ENCODE results near the gene MET.

DNA sequence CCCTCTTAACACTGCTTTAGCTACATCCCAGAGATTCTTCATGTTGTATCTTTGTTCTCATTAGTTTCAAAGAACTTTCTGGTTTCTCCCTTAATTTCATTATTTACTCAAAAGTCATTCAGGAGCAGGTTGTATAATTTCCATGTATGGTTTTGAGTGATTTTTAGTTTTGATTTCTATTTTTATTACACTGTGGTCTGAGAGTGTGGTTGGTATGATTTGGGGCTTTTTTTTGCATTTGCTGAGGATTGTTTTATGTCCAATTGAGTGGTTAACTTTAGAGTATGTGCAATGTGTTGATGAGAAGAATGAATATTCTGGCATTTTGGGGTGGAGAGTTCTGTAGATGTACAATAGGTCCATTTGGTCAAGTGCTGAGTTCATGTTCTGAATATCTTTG lies 152.5 kb downstream of the MET start:
- no peak for TF ChIP-seq HOXA7 (CRISPR knock-in tag; IDR thresholded peaks at IDR 0.05)
- TF ChIP-seq, protein P1, sequence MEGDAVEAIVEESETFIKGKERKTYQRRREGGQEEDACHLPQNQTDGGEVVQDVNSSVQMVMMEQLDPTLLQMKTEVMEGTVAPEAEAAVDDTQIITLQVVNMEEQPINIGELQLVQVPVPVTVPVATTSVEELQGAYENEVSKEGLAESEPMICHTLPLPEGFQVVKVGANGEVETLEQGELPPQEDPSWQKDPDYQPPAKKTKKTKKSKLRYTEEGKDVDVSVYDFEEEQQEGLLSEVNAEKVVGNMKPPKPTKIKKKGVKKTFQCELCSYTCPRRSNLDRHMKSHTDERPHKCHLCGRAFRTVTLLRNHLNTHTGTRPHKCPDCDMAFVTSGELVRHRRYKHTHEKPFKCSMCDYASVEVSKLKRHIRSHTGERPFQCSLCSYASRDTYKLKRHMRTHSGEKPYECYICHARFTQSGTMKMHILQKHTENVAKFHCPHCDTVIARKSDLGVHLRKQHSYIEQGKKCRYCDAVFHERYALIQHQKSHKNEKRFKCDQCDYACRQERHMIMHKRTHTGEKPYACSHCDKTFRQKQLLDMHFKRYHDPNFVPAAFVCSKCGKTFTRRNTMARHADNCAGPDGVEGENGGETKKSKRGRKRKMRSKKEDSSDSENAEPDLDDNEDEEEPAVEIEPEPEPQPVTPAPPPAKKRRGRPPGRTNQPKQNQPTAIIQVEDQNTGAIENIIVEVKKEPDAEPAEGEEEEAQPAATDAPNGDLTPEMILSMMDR (CRISPR knock-in tag; IDR thresholded peaks at IDR 0.05), result no peak
- TF ChIP-seq, protein P2, sequence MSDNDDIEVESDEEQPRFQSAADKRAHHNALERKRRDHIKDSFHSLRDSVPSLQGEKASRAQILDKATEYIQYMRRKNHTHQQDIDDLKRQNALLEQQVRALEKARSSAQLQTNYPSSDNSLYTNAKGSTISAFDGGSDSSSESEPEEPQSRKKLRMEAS (IDR thresholded peaks at IDR 0.05), result no peak
- no peak for TF ChIP-seq GABPA (IDR thresholded peaks at IDR 0.05; ENCODE audit: low read depth, low read length)
- no peak for TF ChIP-seq GABPA (CRISPR knock-in tag; IDR thresholded peaks at IDR 0.05; ENCODE audit: low read depth)
- TF ChIP-seq CHD4 (IDR thresholded peaks at IDR 0.05; ENCODE audit: borderline replicate concordance, low read length), result no peak
- TF ChIP-seq, protein P3, sequence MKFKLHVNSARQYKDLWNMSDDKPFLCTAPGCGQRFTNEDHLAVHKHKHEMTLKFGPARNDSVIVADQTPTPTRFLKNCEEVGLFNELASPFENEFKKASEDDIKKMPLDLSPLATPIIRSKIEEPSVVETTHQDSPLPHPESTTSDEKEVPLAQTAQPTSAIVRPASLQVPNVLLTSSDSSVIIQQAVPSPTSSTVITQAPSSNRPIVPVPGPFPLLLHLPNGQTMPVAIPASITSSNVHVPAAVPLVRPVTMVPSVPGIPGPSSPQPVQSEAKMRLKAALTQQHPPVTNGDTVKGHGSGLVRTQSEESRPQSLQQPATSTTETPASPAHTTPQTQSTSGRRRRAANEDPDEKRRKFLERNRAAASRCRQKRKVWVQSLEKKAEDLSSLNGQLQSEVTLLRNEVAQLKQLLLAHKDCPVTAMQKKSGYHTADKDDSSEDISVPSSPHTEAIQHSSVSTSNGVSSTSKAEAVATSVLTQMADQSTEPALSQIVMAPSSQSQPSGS (CRISPR knock-in tag; IDR thresholded peaks at IDR 0.05), result no peak
- no peak for TF ChIP-seq TCF7L2 (IDR thresholded peaks at IDR 0.05; ENCODE audit: low read depth, low read length)
- no peak for TF ChIP-seq EZH2 (conservative IDR thresholded peaks at IDR 0.05; ENCODE audit: low read depth, low read length)
- no peak for TF ChIP-seq JUNB (CRISPR knock-in tag; IDR thresholded peaks at IDR 0.05; ENCODE audit: borderline replicate concordance)
- TF ChIP-seq ZSCAN20 (CRISPR knock-in tag; IDR thresholded peaks at IDR 0.05; ENCODE audit: borderline replicate concordance), result no peak

Data from HepG2 (cell line).